Measurements from ENCODE around the gene BNC2.

The BNC2 gene

DNA sequence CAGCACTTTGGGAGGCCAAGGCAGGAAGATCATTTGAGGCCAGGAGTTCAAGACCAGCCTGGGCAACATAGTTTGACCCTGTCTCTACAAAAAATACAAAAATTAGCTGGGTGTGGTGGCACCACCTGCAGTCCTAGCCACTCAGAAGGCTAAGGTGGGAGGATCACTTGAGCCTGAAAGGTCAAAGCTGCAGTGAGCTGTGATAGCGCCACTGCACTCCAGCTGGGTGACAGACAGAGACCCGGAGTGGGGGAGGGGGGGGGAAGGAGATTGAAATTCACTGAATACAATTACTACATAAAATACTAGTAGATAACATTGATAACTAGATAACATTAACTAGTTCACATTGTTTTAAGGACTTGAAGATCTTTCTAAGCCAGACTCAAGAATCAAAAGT, 345.6 kb downstream of the BNC2 start:
- Histone ChIP-seq H3K9me3 (replicated peaks; ENCODE audit: low read length) (no peaks in the 10 kb centered on the region), H3K36me3 (ENCODE audit: insufficient read depth, low read length) (no peaks in the 10 kb centered on the region), H3K9ac (ENCODE audit: low read depth, low read length) (no peak overlapping the region), H3K4me2 (ENCODE audit: low read length) (no peak overlapping the region), H3K4me3 (ENCODE audit: low read length) (no peak overlapping the region), H3K4me1 (ENCODE audit: control insufficient read depth, insufficient read depth, low read length) (peaks cover 31% of the 10 kb centered on the region), H3K27me3 (ENCODE audit: control insufficient read depth, insufficient read depth, low read length) (no peaks in the 10 kb centered on the region)

DNA sequence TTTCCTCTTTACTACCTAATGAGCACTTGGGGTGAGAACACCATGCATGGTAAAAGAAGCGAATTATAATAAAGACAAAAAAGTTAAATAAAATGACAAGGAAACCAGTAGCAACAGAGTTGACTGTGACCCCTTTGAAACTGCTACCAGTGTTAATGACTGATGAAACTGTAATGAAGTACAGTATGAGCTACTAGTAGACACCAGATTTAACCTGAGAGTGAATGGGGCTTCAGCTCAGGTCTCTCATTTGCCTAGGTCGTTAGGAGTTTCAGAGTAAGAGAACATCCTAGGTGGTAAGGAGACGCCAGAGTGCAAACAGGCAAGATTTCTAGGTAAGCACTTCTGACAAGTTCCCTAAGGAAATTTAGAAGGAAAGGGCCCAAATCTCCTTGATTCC, 346.4 kb downstream of the BNC2 start:
- Histone ChIP-seq H3K9ac (ENCODE audit: low read depth, low read length) (no peak overlapping the region), H3K9me3 (replicated peaks; ENCODE audit: low read length) (no peaks in the 10 kb centered on the region), H3K4me2 (ENCODE audit: low read length) (no peak overlapping the region), H3K27me3 (ENCODE audit: control insufficient read depth, insufficient read depth, low read length) (no peaks in the 10 kb centered on the region), H3K4me3 (ENCODE audit: low read length) (no peak overlapping the region), H3K4me1 (ENCODE audit: control insufficient read depth, insufficient read depth, low read length) (peaks cover 33% of the 10 kb centered on the region), H3K36me3 (ENCODE audit: insufficient read depth, low read length) (no peaks in the 10 kb centered on the region)

DNA sequence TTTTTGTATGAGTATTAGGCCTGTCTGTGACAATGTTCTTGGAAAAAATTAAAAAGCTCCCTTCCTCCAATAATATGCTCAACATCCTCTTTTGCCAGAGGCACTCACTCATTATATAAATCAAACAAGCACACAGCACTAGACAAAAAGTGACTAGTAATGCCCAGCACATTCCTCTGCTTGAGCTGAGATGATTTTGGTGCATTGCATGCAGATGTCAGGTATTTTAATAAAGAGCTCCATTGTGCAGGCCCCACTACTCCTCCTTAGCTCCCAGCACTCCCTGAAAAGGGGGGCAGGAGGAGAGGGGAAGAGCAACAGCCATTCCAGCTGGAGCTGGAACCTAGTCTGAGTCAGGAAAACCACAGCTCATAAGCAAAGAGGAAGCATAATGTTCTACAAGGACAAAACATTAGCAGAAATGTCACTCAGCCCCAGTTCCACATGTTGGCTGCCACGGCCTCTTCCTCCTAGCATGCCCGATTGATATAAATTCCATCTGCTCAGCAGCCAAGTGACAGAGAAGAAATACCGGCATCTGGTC, 348.5 kb downstream of the BNC2 start:
- Histone ChIP-seq H3K4me1 (ENCODE audit: control insufficient read depth, insufficient read depth, low read length) (peaks cover 37% of the 10 kb centered on the region), H3K9ac (ENCODE audit: low read depth, low read length) (peak overlapping the region; percentile 7), H3K4me2 (ENCODE audit: low read length) (peak overlapping the region; percentile 47), H3K4me3 (ENCODE audit: low read length) (peak overlapping the region; percentile 1), H3K27me3 (ENCODE audit: control insufficient read depth, insufficient read depth, low read length) (no peaks in the 10 kb centered on the region), H3K36me3 (ENCODE audit: insufficient read depth, low read length) (no peaks in the 10 kb centered on the region), H3K9me3 (replicated peaks; ENCODE audit: low read length) (no peaks in the 10 kb centered on the region)

DNA sequence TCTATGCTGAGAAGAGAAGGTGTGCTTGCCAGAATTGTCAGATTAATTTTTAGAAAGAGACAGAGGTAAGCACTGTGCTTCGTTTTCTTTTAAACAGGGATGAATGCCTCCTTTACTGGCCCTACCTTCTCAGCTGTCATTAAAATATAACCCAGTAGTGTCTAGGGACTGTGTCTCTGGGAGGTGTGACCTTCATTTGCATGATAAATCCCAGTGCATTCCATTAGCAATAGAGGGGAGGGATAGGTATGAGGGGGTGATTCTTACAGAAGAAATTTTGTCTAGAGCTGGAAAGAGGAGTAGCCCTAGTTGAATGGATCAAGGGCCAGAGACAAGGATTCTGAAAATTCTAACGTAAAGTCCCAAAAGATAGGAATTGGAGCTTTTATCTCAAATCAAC, 351.5 kb downstream of the BNC2 start:
- H3K36me3 ChIP-seq (ENCODE audit: insufficient read depth, low read length): no peaks in the 10 kb centered on the region
- no peak overlapping the region for H3K9ac ChIP-seq (ENCODE audit: low read depth, low read length)
- H3K4me2 ChIP-seq (ENCODE audit: low read length): no peak overlapping the region
- no peaks in the 10 kb centered on the region for H3K27me3 ChIP-seq (ENCODE audit: control insufficient read depth, insufficient read depth, low read length)
- H3K4me3 ChIP-seq (ENCODE audit: low read length): no peak overlapping the region
- H3K4me1 ChIP-seq (ENCODE audit: control insufficient read depth, insufficient read depth, low read length): peaks cover 54% of the 10 kb centered on the region
- H3K9me3 ChIP-seq (replicated peaks; ENCODE audit: low read length): no peaks in the 10 kb centered on the region

DNA sequence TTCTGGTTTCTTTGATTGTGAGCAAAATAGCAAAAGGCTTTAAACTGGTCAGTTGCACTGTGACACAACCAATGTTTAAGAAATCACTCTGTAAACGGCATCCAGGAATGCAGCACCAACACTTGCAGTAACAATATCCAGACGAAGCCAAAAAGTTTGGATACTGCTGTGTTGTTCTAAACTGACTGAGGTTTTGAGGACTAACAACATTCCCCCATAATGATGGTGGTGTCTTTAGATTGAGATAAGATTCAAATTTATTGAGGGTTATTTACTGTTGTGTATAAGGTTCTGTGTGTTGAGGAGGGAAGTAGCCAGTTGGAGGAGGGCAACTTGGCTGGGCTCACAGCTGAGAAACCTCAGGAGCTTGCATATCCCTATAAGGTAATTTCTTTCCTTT, 353.6 kb downstream of the BNC2 start:
- Histone ChIP-seq H3K9ac (ENCODE audit: low read depth, low read length) (no peak overlapping the region), H3K36me3 (ENCODE audit: insufficient read depth, low read length) (no peaks in the 10 kb centered on the region), H3K27me3 (ENCODE audit: control insufficient read depth, insufficient read depth, low read length) (no peaks in the 10 kb centered on the region), H3K4me1 (ENCODE audit: control insufficient read depth, insufficient read depth, low read length) (peaks cover 45% of the 10 kb centered on the region), H3K4me3 (ENCODE audit: low read length) (no peak overlapping the region), H3K4me2 (ENCODE audit: low read length) (no peak overlapping the region), H3K9me3 (replicated peaks; ENCODE audit: low read length) (no peaks in the 10 kb centered on the region)

DNA sequence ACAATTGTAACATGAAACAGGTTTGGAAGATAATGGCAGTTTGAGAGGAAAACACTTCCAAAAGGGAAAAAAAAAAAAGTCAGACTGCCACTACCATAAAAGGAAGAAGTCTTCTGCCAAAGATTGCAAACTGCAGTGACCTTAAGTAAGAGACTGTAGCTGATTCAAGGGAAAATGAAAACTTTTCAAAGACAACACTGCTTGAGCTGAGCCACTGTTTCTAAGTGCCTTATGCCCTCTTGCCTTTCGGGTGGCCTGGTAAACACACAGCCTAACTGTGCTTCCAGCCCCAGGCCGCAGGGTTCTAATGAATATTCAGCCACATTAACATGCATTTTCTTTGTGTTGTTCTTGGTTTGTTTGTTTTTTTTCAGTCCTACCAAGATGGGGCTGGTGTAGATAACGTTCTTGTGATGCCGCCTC, 354.6 kb downstream of the BNC2 start:
- no peaks in the 10 kb centered on the region for H3K27me3 ChIP-seq (ENCODE audit: control insufficient read depth, insufficient read depth, low read length)
- H3K9ac ChIP-seq (ENCODE audit: low read depth, low read length): peak overlapping the region; percentile 8
- H3K9me3 ChIP-seq (replicated peaks; ENCODE audit: low read length): no peaks in the 10 kb centered on the region
- peaks cover 38% of the 10 kb centered on the region for H3K4me1 ChIP-seq (ENCODE audit: control insufficient read depth, insufficient read depth, low read length)
- H3K4me3 ChIP-seq (ENCODE audit: low read length): peak overlapping the region; percentile 31
- H3K36me3 ChIP-seq (ENCODE audit: insufficient read depth, low read length): no peaks in the 10 kb centered on the region
- H3K4me2 ChIP-seq (ENCODE audit: low read length): peak overlapping the region; percentile 61

DNA sequence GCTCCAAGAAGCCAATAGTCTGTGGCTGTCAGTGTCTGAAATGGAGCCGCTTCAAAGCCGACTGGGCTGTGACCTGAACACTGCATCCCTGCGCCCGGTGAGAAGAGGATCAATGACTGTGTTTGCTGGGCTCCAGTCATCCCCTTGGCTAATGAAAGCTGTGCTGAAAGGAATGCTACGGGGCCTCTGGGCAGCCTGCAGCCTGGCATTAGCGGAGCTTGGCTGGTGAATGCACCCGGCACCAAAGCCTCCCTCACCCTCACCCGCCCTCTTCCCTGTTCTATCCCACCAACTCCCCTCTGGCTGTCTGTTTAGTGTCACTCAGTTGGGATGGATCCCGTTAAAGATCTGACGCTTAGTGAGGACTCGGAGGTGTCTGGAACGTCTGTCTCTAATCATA, 355.3 kb downstream of the BNC2 start:
- no peaks in the 10 kb centered on the region for H3K9me3 ChIP-seq (replicated peaks; ENCODE audit: low read length)
- no peaks in the 10 kb centered on the region for H3K36me3 ChIP-seq (ENCODE audit: insufficient read depth, low read length)
- no peak overlapping the region for H3K4me3 ChIP-seq (ENCODE audit: low read length)
- H3K4me2 ChIP-seq (ENCODE audit: low read length): peak overlapping the region; percentile 61
- H3K4me1 ChIP-seq (ENCODE audit: control insufficient read depth, insufficient read depth, low read length): peaks cover 43% of the 10 kb centered on the region
- no peaks in the 10 kb centered on the region for H3K27me3 ChIP-seq (ENCODE audit: control insufficient read depth, insufficient read depth, low read length)
- peak overlapping the region; percentile 15 for H3K9ac ChIP-seq (ENCODE audit: low read depth, low read length)

DNA sequence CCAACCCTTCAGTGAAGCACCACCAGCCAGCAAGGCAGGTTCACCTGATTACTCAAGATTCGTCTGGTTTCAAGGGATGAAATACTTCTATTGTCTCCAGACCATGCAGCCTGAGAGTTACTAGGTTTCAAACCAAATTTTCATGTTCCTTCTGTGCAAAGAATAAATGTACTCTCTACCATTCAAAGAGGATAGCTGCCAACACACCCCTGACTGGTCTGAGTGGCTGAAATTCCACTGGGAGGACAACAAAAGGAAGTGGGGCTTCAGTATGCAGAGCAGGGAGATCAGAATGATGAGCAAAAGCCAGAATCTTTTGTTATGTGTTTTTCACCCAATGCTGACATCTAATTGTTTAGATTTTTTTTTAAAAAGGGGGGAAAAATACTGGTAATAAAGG, 356.3 kb downstream of the BNC2 start:
- Histone ChIP-seq H3K4me3 (ENCODE audit: low read length) (no peak overlapping the region), H3K9ac (ENCODE audit: low read depth, low read length) (no peak overlapping the region), H3K4me2 (ENCODE audit: low read length) (no peak overlapping the region), H3K4me1 (ENCODE audit: control insufficient read depth, insufficient read depth, low read length) (peaks cover 47% of the 10 kb centered on the region), H3K9me3 (replicated peaks; ENCODE audit: low read length) (no peaks in the 10 kb centered on the region), H3K36me3 (ENCODE audit: insufficient read depth, low read length) (no peaks in the 10 kb centered on the region), H3K27me3 (ENCODE audit: control insufficient read depth, insufficient read depth, low read length) (no peaks in the 10 kb centered on the region)

DNA sequence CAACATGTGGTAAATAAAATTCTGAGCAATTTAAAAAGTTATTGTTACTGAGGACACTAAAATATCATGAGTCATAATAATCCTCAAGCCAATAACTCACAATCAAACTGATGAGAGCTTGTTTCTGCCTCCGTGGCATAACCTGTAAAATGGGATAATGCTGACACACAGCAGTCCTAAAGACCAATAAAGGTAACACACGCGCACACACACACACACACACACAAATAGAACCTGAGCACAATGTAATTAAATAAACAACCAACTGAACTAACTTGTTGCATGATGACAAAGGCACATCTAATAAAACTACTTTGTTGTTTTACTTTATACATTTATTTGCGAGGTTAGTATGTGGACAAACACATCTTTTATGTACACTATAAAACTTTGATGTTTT, 358.2 kb downstream of the BNC2 start:
- no peak overlapping the region for H3K4me2 ChIP-seq (ENCODE audit: low read length)
- H3K9me3 ChIP-seq (replicated peaks; ENCODE audit: low read length): no peaks in the 10 kb centered on the region
- no peaks in the 10 kb centered on the region for H3K36me3 ChIP-seq (ENCODE audit: insufficient read depth, low read length)
- peaks cover 44% of the 10 kb centered on the region for H3K4me1 ChIP-seq (ENCODE audit: control insufficient read depth, insufficient read depth, low read length)
- no peak overlapping the region for H3K4me3 ChIP-seq (ENCODE audit: low read length)
- H3K27me3 ChIP-seq (ENCODE audit: control insufficient read depth, insufficient read depth, low read length): no peaks in the 10 kb centered on the region
- H3K9ac ChIP-seq (ENCODE audit: low read depth, low read length): no peak overlapping the region

DNA sequence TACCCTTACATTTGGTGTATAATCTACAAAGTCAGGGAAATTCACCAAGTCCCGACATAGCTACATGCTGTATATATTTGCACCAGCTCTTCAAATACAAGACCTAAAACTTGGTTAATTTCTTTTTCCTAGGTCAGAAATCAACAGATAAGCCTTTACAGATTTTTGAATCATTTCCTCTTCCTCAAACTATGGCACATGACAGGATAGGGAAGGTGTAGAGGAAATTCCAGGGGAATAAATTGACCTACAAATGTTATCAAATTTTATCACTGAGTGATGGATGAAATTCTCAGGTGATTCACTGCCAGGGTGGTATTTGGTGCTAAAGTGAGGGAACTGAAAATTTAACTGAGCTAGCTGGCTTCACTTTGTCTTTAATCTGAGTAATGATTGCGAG, 360.0 kb downstream of the BNC2 start:
- H3K9me3 ChIP-seq (replicated peaks; ENCODE audit: low read length): no peaks in the 10 kb centered on the region
- no peak overlapping the region for H3K4me2 ChIP-seq (ENCODE audit: low read length)
- no peaks in the 10 kb centered on the region for H3K36me3 ChIP-seq (ENCODE audit: insufficient read depth, low read length)
- H3K4me1 ChIP-seq (ENCODE audit: control insufficient read depth, insufficient read depth, low read length): peaks cover 36% of the 10 kb centered on the region
- H3K4me3 ChIP-seq (ENCODE audit: low read length): no peak overlapping the region
- H3K27me3 ChIP-seq (ENCODE audit: control insufficient read depth, insufficient read depth, low read length): no peaks in the 10 kb centered on the region
- H3K9ac ChIP-seq (ENCODE audit: low read depth, low read length): no peak overlapping the region

DNA sequence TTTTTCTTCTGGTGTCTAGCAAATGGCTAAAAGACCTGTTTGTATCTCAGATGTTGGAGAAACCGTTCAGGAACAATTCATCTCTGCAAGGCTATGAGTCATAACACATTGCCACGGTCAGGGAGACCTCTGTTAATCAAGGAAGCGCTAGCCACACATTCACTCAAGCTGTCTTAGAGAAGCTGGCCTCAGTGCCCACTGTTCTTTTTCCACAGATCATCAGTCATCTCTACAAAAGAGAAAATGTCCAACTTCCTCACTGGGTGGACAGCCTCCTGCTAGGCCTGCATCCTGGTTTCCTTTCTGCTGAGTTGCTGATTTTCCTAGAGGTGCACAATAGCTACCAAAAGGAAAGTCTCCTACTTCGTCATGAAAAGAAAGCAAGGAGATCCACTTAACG, 360.5 kb downstream of the BNC2 start:
- H3K27me3 ChIP-seq (ENCODE audit: control insufficient read depth, insufficient read depth, low read length): no peaks in the 10 kb centered on the region
- H3K9me3 ChIP-seq (replicated peaks; ENCODE audit: low read length): no peaks in the 10 kb centered on the region
- H3K36me3 ChIP-seq (ENCODE audit: insufficient read depth, low read length): no peaks in the 10 kb centered on the region
- H3K4me1 ChIP-seq (ENCODE audit: control insufficient read depth, insufficient read depth, low read length): peaks cover 36% of the 10 kb centered on the region
- H3K4me3 ChIP-seq (ENCODE audit: low read length): no peak overlapping the region
- no peak overlapping the region for H3K9ac ChIP-seq (ENCODE audit: low read depth, low read length)
- no peak overlapping the region for H3K4me2 ChIP-seq (ENCODE audit: low read length)

DNA sequence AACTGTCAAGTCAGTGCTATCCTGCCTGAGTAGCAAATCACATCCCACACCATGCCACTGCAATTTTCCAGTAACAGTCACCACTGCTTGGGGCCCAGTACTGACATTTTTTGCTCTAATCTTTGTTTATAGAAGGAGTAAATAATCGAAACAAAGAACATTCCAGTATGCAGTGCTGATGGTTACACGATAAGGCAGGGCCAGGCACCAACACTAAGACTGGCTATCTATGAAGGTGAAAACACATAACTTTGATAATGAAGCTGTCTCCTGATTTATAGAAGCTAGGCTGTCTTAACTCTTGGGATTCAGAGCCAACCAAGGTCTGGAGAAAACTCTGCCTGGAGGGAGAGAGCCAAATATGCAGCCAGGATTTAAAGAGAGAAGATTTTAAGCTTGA, 365.3 kb downstream of the BNC2 start:
- Histone ChIP-seq H3K27me3 (ENCODE audit: control insufficient read depth, insufficient read depth, low read length) (no peaks in the 10 kb centered on the region), H3K4me2 (ENCODE audit: low read length) (peak overlapping the region; percentile 42), H3K4me3 (ENCODE audit: low read length) (no peak overlapping the region), H3K4me1 (ENCODE audit: control insufficient read depth, insufficient read depth, low read length) (peaks cover 43% of the 10 kb centered on the region), H3K9me3 (replicated peaks; ENCODE audit: low read length) (no peaks in the 10 kb centered on the region), H3K9ac (ENCODE audit: low read depth, low read length) (peak overlapping the region; percentile 45), H3K36me3 (ENCODE audit: insufficient read depth, low read length) (no peaks in the 10 kb centered on the region)
